Activated naive CD4-positive, alpha-beta T cell treated with anti-CD3 and anti-CD28 coated beads, Interleukin-2, amount 50 U/mL, for 72 hours (primary cell): ENCODE results near the gene RSBN1L. TPM values are rescaled to one million over a fixed set of nuclear protein-coding genes. Genes with fewer than 3 reads are reported as not detected.

Experiments
- ATAC-seq, 2 donors: fragments of 150-1000 bp; cut with Tn5 transposase; 2 replicates each; pipeline ENCODE4 v1.10.0; 2021; ENCODE audit warnings: mild to moderate bottlenecking in 2 of 2, moderate library complexity in 2 of 2
- DNase-seq, 2 donors: peaks; one replicate each; pipeline ENCODE4 v3.0.0; 2021 to 2022; ENCODE audit warnings: low spot score in 2 of 2
- H3K27ac Mint-ChIP-seq, 2 donors: one replicate each; pipeline ENCODE4 v1.8.0; 2022; ENCODE audit warnings: mild to moderate bottlenecking in 2 of 2, mixed read lengths in 2 of 2
- H3K36me3 Mint-ChIP-seq, 2 donors: one replicate each; pipeline ENCODE4 v1.8.0; 2022; ENCODE audit warnings: mixed read lengths in 2 of 2
- H3K9me3 Mint-ChIP-seq, 2 donors: one replicate each; pipeline ENCODE4 v1.8.0; 2022; ENCODE audit warnings: mixed read lengths in 2 of 2
- total RNA-seq, 2 donors: library from RNA; stranded (reverse); gene quantifications; one replicate each; pipeline ENCODE4 v1.2.3, GENCODE V29; 2022

Gene RSBN1L
- total RNA-seq, 2 donors from 2014 or later = 19.8 to 20.2 TPM

DNA sequence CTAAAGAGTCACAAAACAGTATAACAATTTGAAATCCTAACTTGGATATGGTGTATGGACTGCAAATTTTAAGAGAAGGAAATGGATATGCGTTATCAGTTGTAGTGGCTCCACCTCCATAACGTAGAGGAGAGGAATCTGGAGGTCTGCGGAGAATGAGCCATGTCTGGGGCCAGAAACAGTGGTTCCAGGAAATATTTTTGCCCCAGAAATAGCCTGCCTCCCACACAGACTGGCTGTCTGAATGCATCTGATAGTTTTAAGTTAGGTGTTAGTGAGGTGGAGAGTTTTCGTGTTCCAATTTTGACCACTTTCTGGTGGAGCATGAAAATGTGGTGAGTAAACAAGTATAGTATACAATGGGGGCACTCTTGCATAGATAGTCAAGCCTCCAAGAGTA lies 103.9 kb downstream of the RSBN1L start:
- DNase-seq = no peak
- no peak for ATAC-seq
- H3K9me3 Mint-ChIP-seq = peaks cover 0 to 2% of the 10 kb centered on the region in 2 donors
- peaks cover 19 to 40% of the 10 kb centered on the region in 2 donors for H3K36me3 Mint-ChIP-seq
- H3K27ac Mint-ChIP-seq = peak overlapping the region; percentile 81 to 99

DNA sequence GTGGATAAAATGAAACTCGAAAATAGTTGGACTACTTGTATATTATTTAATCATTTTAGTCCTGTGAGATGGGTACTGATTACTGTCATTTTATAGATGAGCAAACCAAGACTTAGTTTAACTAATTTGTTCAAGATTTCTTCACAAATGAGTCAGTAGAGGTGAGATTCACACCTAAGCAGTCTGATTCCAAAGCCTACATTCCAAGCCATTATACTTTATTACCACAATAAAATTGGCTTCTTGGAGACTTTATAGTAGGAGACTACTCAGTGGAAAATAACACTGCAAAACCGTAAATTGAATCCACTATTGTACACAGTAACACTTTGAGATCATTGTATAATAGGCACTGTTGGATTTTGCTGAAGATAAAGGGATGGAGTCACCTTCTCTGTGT lies 104.5 kb downstream of the RSBN1L start:
- DNase-seq (no peak), ATAC-seq (no peak)
- peak overlapping the region in 1 of 2 donors; percentile 99 for H3K27ac Mint-ChIP-seq
- H3K9me3 Mint-ChIP-seq = peaks cover 0 to 6% of the 10 kb centered on the region in 2 donors
- H3K36me3 Mint-ChIP-seq = peaks cover 24 to 46% of the 10 kb centered on the region in 2 donors

DNA sequence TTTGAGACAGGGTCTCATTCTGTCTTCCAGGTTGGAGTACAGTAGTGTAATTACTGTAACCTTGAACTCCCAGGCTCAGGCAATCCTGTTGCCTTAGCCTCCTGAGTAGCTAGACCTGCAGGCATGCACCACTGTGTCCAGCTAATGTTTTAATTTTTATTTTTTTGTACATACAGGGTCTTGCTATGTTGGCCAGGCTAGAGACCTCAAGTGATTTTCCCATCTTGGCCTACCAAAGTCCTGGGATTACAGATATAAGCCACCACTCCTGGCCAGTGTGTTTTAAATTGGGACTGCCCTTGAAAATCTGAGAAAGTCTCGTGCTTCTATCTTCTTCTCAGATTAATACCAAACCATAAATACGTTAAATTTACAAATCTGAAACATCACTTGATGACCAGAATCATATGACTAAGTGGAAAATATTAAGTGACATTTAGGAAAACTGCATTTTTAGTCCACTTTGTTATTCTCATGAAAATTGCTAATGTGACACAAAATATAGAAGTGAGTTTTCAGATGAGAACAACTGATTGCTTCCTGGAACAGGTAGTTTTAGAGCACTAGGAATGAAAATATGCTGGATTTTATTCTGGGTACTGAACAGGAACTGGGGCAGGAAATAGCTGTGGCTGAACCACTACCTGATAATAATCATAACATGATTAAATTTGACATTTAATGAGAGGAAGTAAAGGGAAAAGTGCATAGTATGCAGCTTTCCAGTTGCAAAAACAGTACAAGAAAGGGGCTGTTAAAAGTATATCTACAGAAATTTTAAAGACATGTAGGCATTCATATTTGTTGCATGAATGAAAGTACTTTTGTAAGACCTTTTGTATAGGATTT lies 106.5 kb downstream of the RSBN1L start:
- ATAC-seq = no peak
- H3K36me3 Mint-ChIP-seq = peaks cover 26 to 63% of the 10 kb centered on the region in 2 donors
- peaks cover 0 to 22% of the 10 kb centered on the region in 2 donors for H3K9me3 Mint-ChIP-seq
- H3K27ac Mint-ChIP-seq = peak overlapping the region; percentile 75
- no peak for DNase-seq

DNA sequence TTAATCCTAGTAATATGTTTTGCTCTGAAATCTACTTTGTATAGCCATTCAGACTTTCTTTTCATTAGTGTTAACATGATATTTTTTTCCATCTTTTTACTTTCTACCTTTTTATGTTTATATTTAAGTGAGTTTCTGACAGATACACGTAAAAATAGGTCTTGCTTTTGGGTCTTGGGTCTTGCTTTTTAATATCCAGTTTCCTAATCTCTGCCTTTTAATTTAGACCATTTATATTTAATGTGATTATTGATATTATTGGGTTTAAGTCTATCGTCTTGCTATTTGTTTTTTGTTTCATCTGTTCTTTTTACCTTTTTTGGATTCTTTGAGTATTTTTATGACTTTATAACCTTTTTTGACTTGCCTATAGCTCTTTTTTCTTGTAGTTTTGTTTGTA lies 110.2 kb downstream of the RSBN1L start:
- DNase-seq (no peak), ATAC-seq (no peak)
- peaks cover 5 to 30% of the 10 kb centered on the region in 2 donors for H3K9me3 Mint-ChIP-seq
- H3K27ac Mint-ChIP-seq = no peak overlapping the region
- H3K36me3 Mint-ChIP-seq = peaks cover 21 to 60% of the 10 kb centered on the region in 2 donors

DNA sequence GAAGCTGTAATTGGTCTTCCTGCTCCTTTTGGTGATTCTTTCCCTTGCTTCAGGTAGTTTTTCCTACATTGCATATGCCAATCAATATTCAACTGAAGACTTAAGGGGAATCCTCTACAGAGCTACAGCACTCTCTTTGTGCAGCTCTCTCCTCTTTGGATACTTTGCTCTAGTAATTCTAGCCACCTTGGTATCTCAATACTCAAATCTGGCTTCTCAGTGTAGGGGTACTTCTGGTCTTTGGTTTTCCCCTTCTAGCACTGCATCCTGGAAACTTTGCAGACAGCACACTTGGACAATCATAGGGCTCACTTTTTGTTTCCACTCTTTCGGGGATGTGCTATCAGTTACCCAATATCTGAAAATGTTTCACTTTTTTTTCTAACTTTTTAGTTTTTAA lies 112.3 kb downstream of the RSBN1L start:
- H3K36me3 Mint-ChIP-seq = peaks cover 21 to 56% of the 10 kb centered on the region in 2 donors

DNA sequence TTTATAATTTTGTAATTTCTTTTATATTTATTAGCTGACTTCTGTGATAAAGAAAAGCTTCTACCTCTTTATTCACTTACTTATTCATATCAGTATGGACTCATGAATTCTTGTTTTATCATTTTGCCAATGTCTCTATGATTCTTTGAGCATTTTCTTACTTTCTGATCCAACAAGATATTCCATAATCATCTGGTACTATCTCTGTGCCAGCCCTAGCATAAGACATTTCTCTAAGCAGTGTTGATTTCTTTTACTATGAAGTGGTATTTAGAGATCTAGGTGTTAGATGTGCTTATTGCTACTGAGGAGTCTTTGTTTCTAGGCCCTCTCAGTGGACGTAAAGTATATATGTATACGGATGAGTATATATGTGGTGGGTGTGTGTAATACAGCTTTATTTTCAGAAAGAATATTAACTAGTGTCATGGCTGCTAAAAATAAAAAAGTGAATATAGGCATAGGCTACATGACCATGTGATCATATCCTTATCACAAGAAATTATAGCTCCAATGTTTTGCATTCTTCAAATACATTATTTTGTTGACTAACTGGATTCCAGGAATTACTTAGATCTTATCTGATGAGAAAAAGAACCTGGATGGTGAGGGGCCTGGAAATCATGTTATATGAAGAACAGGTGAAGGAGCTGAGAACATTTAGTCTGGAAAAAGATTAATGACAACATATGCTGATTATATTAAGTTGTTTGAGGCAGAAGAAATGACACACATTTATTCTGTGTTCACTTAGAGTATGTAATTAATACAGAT lies 115.4 kb downstream of the RSBN1L start:
- Mint-ChIP-seq H3K36me3 (peaks cover 18 to 37% of the 10 kb centered on the region in 2 donors), H3K27ac (no peak overlapping the region), H3K9me3 (peaks cover 7 to 26% of the 10 kb centered on the region in 2 donors)
- DNase-seq (no peak), ATAC-seq (no peak)

More for the DNA sequence above, 112.3 kb downstream of the RSBN1L start:
- ATAC-seq (peak in 1 of 2 donors; percentile 24), DNase-seq (no peak)
- Mint-ChIP-seq H3K9me3 (peaks cover 5 to 30% of the 10 kb centered on the region in 2 donors), H3K27ac (no peak overlapping the region)

DNA sequence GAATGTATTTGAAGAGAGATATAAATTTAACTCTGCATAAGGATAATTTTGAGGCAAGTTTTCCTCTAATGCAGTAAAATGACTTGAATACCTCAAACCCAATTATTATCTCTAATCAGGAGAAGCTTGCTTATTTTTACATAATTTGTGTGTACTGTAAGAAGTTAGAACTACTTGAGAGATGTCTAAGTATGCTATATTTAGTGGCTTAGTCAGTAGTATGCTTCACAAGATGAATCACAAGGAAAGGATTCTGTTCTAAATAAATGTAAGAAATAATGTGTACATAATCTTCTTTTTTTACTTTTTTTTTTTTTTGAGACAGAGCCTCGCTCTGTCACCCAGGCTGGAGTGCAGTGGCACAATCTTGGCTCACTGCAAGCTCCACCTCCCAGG lies 116.0 kb downstream of the RSBN1L start:
- no peak overlapping the region for H3K27ac Mint-ChIP-seq
- H3K9me3 Mint-ChIP-seq = peaks cover 13 to 26% of the 10 kb centered on the region in 2 donors
- ATAC-seq (no peak), DNase-seq (no peak)
- H3K36me3 Mint-ChIP-seq = peaks cover 21 to 37% of the 10 kb centered on the region in 2 donors

DNA sequence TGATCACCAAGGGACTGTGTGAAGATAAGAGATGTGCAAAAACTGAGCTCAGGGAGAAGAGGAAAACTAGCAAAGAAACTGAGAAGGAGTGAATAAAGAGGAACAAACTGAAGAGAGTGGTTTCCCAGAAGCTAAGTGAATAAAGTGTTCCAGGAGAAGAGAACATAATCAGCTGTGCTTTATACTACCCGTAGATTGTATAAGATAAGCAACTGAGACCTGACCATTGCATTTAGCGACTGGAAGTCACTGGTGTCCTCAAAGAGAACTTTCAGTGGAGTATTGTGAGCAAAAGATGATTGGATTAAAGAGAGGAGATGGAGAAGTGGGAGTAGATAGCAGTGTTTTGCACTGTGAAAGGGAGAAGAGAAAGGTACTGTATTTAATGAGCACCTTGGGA lies 116.9 kb downstream of the RSBN1L start:
- peaks cover 18 to 37% of the 10 kb centered on the region in 2 donors for H3K36me3 Mint-ChIP-seq

DNA sequence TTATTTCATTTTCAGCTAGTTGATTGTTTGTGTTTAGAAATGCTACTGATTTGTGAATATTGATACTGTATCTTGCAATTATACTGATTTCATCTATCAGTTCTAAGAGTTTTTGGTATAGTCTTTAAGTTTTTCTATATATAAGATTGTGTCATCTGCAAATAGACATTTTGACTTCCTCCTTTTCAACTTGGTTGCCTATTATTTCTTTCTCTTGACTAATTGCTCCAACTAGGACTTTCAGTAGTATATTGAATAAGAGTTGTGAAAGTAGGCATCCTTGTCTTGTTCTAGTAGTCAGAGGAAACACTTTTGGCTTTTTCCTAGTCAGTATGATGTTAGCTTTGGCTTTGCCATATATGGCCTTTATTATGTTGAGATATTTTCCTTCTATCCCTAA lies 122.8 kb downstream of the RSBN1L start:
- Mint-ChIP-seq H3K9me3 (peaks cover 50 to 52% of the 10 kb centered on the region in 2 donors), H3K27ac (no peak overlapping the region), H3K36me3 (peaks cover 51 to 76% of the 10 kb centered on the region in 2 donors)
- DNase-seq (no peak), ATAC-seq (no peak)

More for the DNA sequence above, 116.9 kb downstream of the RSBN1L start:
- H3K9me3 Mint-ChIP-seq = peaks cover 16 to 21% of the 10 kb centered on the region in 2 donors
- no peak overlapping the region for H3K27ac Mint-ChIP-seq
- no peak for DNase-seq
- no peak for ATAC-seq

DNA sequence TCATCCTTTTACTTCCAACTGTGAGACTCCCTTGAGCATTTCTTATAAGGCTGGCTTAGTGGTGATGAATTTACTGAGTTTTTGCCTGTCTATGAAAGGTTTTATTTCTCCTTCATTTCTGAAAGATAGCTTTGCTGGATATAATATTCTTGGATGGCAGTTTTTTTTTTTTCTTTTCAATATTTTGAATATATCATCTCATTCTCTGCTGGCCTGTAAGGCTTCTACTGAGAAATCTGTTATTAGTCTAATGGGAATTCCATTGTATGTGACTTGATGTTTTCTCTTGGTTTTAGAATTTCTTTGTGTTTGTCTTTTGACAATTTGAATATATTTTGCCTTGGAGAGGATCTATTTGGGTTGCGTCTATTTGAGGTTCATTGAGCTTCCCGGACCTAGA lies 124.7 kb downstream of the RSBN1L start:
- H3K27ac Mint-ChIP-seq = no peak overlapping the region
- ATAC-seq (no peak), DNase-seq (no peak)
- peaks cover 64 to 88% of the 10 kb centered on the region in 2 donors for H3K36me3 Mint-ChIP-seq
- peaks cover 58 to 59% of the 10 kb centered on the region in 2 donors for H3K9me3 Mint-ChIP-seq

DNA sequence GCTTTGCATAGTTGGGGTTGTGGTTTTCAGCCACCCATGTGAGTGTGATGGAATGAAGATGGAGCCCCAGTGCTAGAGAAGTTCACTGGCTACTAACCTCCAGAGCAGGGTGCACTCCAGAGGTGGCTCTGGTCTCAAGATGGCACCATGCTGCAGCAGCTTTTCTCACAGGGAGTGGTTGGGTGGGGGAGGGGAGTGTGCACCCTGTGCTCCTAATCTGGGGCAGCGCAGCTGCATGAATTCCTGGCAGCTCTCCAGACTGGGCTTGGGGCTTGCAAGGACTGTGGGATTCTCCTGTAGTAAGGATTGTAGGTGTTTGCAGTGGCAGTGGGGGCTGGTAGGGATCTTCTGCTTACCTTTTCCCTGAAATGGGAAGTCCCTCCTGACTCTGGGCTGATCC lies 126.0 kb downstream of the RSBN1L start:
- ATAC-seq (no peak), DNase-seq (no peak)
- H3K27ac Mint-ChIP-seq = no peak overlapping the region
- peaks cover 55 to 77% of the 10 kb centered on the region in 2 donors for H3K36me3 Mint-ChIP-seq
- peaks cover 50 to 55% of the 10 kb centered on the region in 2 donors for H3K9me3 Mint-ChIP-seq

DNA sequence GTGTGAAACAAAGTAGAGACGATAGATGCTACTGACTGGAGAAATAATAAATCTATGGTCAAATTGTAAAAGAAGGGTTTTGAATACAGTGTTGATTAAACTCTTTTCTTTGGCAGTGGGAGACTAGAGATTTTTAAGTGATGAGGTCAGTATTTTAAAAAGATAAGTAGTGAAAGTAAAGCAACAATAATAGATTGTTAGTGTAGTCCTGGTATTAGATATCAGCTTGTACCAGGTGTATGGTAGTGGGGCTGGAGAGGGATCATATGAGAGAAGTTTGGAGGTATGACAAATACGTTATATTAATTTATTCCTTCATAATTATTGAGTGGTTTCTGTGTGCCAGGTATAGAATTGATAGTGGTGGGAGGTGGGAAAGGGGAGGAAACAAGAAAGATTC lies 127.5 kb downstream of the RSBN1L start:
- no peak overlapping the region for H3K27ac Mint-ChIP-seq
- peaks cover 45 to 62% of the 10 kb centered on the region in 2 donors for H3K36me3 Mint-ChIP-seq
- ATAC-seq = no peak
- no peak for DNase-seq
- peaks cover 43 to 50% of the 10 kb centered on the region in 2 donors for H3K9me3 Mint-ChIP-seq

DNA sequence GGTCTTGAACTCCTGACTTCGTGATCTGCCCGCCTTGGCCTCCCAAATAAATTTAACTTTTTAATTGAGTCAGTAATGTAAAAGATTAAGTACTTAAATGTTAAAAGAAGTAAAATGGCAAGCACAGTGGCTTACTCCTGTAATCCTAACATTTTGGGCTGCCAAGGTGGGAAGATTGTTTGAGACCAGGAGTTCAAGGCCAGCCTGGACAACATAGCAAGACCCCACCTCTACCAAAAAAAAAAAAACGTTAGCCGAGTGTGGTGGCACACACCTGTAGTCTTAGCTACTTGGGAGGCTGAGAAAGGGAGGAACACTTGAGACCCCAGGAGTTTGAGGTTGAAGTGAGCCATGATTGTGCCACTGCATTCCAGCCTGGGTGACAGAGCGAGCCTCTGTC lies 128.4 kb downstream of the RSBN1L start:
- Mint-ChIP-seq H3K27ac (no peak overlapping the region), H3K36me3 (peaks cover 36 to 54% of the 10 kb centered on the region in 2 donors), H3K9me3 (peaks cover 38 to 41% of the 10 kb centered on the region in 2 donors)
- DNase-seq = no peak
- no peak for ATAC-seq

DNA sequence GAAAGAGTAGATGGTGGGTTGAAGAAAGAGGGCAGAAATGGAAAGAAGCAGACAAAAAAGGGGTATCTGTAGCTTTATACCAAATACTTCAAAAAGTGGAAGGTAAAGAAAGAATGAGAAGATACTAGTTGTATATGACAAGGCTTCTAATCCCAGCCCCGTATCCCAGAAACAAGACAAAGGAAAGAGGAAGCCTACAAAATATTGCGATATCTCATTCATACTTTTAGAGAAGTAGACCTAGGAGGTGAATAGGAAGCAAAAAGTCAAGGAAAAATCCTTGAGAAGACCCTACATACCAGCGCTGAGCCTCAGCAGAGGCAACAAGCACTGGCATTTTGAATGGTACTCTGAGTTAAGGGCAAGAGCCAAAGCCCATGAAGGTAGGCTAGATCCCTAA lies 128.9 kb downstream of the RSBN1L start:
- Mint-ChIP-seq H3K27ac (no peak overlapping the region), H3K9me3 (peaks cover 34 to 37% of the 10 kb centered on the region in 2 donors), H3K36me3 (peaks cover 32 to 49% of the 10 kb centered on the region in 2 donors)
- DNase-seq (no peak), ATAC-seq (no peak)

DNA sequence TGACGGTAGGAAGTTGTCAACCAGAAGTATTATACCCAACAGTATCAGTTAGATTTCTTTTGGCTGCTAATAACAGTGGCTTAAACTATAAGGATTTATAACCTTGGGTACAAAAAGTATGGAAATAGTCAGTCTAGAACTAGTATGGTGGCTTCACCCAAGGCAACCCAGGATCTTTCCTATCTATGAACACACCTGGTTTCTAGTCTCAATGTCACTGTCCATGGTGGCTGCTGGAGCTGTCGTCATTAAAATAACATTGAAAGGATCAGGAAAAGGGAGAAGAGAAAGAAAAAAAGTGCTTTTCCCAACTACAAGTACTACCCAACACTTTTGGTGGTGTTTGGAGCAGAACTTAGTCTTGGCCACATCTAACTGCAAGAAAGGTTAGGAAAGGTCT lies 130.0 kb downstream of the RSBN1L start:
- DNase-seq (no peak), ATAC-seq (no peak)
- Mint-ChIP-seq H3K9me3 (peaks cover 25 to 26% of the 10 kb centered on the region in 2 donors), H3K27ac (no peak overlapping the region), H3K36me3 (peaks cover 20 to 37% of the 10 kb centered on the region in 2 donors)

DNA sequence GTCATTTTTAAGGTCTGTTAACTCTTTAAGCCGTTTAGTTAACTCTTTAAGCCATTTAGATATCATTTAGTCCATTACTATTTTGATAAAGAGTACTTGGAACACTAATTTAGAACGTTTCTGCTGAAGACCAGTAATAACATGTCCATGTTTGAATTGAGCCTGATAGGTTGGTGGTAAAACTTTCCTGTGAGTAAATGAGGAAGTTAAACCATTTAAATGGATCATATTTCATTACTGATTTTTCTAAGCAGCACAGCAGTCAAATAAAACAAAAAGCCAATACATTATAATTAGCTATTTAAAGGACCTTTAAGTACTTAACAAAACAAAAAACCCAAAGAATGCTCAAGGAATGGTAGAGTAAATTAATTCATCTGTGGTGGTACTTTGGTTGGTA lies 131.7 kb downstream of the RSBN1L start:
- Mint-ChIP-seq H3K36me3 (peaks cover 13 to 27% of the 10 kb centered on the region in 2 donors), H3K9me3 (peaks cover 17 to 19% of the 10 kb centered on the region in 2 donors), H3K27ac (no peak overlapping the region)
- DNase-seq (no peak), ATAC-seq (no peak)
